H1 (cell line): ENCODE results near the gene EDC3. TPM values are rescaled to one million over a fixed set of nuclear protein-coding genes. Genes with fewer than 3 reads are reported as not detected.

Experiments
- CTCF ChIA-PET: fragments of 300-600 bp; sonication (Branson Sonifier 250); formaldehyde crosslinking; loops from one replicate; lab custom pipeline; 2021; ENCODE audit not compliant: partially characterized antibody; lab: Charles Lee
- POLR2A ChIA-PET: fragments of 300-600 bp; sonication (Branson Sonifier 250); formaldehyde crosslinking; loops from one replicate; lab custom pipeline; 2021; ENCODE audit warnings: inconsistent platforms; ENCODE audit not compliant: partially characterized antibody; lab: Charles Lee
- DNase-seq, 2 experiments: peaks; one replicate each; pipeline versions ENCODE4 v3.0.0 to v3.0.0-alpha.2; 2010 to 2022; ENCODE audit warnings: low spot score in 2 of 2, low read depth in 1 of 2, mixed read lengths in 1 of 2
- FAIRE-seq: peaks from 2 replicates; lab custom pipeline; 2011; peaks lifted over from hg19 to GRCh38; lab: Jason Lieb, UNC
- H2AFZ ChIP-seq: 2 replicates; pipeline ENCODE4 v1.8.1; 2012; ENCODE audit warnings: low read length, inconsistent platforms
- H2AK5ac ChIP-seq: 2 replicates; pipeline ENCODE4 v1.6.1; 2013; ENCODE audit warnings: low read depth, low read length
- H2BK120ac ChIP-seq: replicated peaks from 2 replicates; pipeline ENCODE3; 2013; ENCODE audit warnings: low read depth, low read length, inconsistent platforms
- H2BK12ac ChIP-seq: 2 replicates; pipeline ENCODE4 v1.6.1; 2013; ENCODE audit warnings: low read depth, low read length
- H2BK15ac ChIP-seq: 2 replicates; pipeline ENCODE4 v1.6.1; 2013; ENCODE audit warnings: low read length
- H2BK20ac ChIP-seq: 2 replicates; pipeline ENCODE4 v1.6.1; 2013; ENCODE audit warnings: low read length
- H2BK5ac ChIP-seq: 2 replicates; pipeline ENCODE4 v1.6.1; 2013; ENCODE audit warnings: low read depth, low read length
- H3K14ac ChIP-seq: 2 replicates; pipeline ENCODE4 v1.6.1; 2013; ENCODE audit warnings: inconsistent platforms; ENCODE audit not compliant: insufficient read length
- H3K18ac ChIP-seq: 2 replicates; pipeline ENCODE4 v1.6.1; 2013; ENCODE audit warnings: low read length; ENCODE audit errors: extremely low read depth
- H3K23ac ChIP-seq: 2 replicates; pipeline ENCODE4 v1.6.1; 2013; ENCODE audit warnings: inconsistent platforms; ENCODE audit not compliant: insufficient read length
- H3K23me2 ChIP-seq: 2 replicates; pipeline ENCODE4 v1.6.1; 2013; ENCODE audit warnings: low read depth, low read length
- H3K27ac ChIP-seq: 2 replicates; pipeline ENCODE4 v1.6.1; 2011; ENCODE audit warnings: low read depth, low read length, inconsistent platforms
- H3K27me3 ChIP-seq, 4 experiments: replicated peaks in 1 of 4; 1 replicate in 1 of 4; 2 replicates in 3 of 4; pipeline versions ENCODE4 v1.6.1 to v1.8.1; 2011 to 2013; ENCODE audit warnings: low read length in 3 of 4, mild to moderate bottlenecking in 3 of 4, inconsistent platforms in 2 of 4, mixed read lengths in 2 of 4, moderate library complexity in 1 of 4; ENCODE audit not compliant: control insufficient read depth in 3 of 4, insufficient read depth in 3 of 4; ENCODE audit errors: extremely low read depth in 1 of 4
- H3K36me3 ChIP-seq, 4 experiments: 2 replicates each; pipeline versions ENCODE4 v1.6.1 to v1.8.1; 2011 to 2013; ENCODE audit warnings: mild to moderate bottlenecking in 4 of 4, low read length in 3 of 4, moderate library complexity in 2 of 4, control low read depth in 1 of 4, inconsistent platforms in 1 of 4; ENCODE audit not compliant: insufficient read depth in 4 of 4, control insufficient read depth in 2 of 4
- H3K4ac ChIP-seq: replicated peaks from 2 replicates; pipeline ENCODE3; 2013; ENCODE audit warnings: low read length, low read depth, mixed read lengths, inconsistent platforms; ENCODE audit not compliant: insufficient read length
- H3K4me1 ChIP-seq, 4 experiments: replicated peaks in 1 of 4; 1 replicate in 1 of 4; 2 replicates in 3 of 4; pipeline versions ENCODE4 v1.6.1 to v1.8.1; 2011 to 2013; ENCODE audit warnings: low read length in 3 of 4, inconsistent platforms in 2 of 4, mixed read lengths in 1 of 4; ENCODE audit not compliant: insufficient read depth in 4 of 4, control insufficient read depth in 3 of 4
- H3K4me2 ChIP-seq, 2 experiments: 2 replicates each; pipeline versions ENCODE4 v1.6.1 to v1.8.1; 2011 to 2013; ENCODE audit warnings: low read depth in 2 of 2, low read length in 2 of 2, control low read depth in 1 of 2, inconsistent platforms in 1 of 2, mild to moderate bottlenecking in 1 of 2; ENCODE audit not compliant: insufficient read depth in 1 of 2
- H3K4me3 ChIP-seq, 4 experiments: fragments of 200-600, 300-600 bp in 1 of 4; sonication (generic), shearing (Covaris generic), sonication (Bioruptor Twin) in 1 of 4; 2 replicates each; pipeline versions ENCODE4 v1.5.1 to v1.8.1; 2011 to 2016; ENCODE audit warnings: low read length in 4 of 4, low read depth in 3 of 4, control low read depth in 2 of 4, inconsistent platforms in 2 of 4, mild to moderate bottlenecking in 2 of 4, mixed read lengths in 1 of 4, moderate library complexity in 1 of 4; ENCODE audit not compliant: insufficient read depth in 2 of 4; ENCODE audit errors: extremely low read depth in 1 of 4
- H3K56ac ChIP-seq: replicated peaks from 2 replicates; pipeline ENCODE3; 2013; ENCODE audit warnings: low read depth, mild to moderate bottlenecking, mixed read lengths, low read length, inconsistent platforms; ENCODE audit not compliant: insufficient read length
- H3K79me1 ChIP-seq: 2 replicates; pipeline ENCODE4 v1.6.1; 2013; ENCODE audit warnings: low read depth, low read length, control low read depth
- H3K79me2 ChIP-seq, 2 experiments: 2 replicates each; pipeline versions ENCODE4 v1.6.1 to v1.8.1; 2012 to 2013; ENCODE audit warnings: low read length in 2 of 2, mild to moderate bottlenecking in 2 of 2, inconsistent platforms in 1 of 2; ENCODE audit not compliant: insufficient read depth in 2 of 2, control insufficient read depth in 1 of 2
- H3K9ac ChIP-seq, 4 experiments: replicated peaks in 1 of 4; 1 replicate in 1 of 4; 2 replicates in 3 of 4; pipeline versions ENCODE4 v1.6.1 to v1.8.1; 2011 to 2013; ENCODE audit warnings: low read depth in 3 of 4, low read length in 3 of 4, control low read depth in 2 of 4, mild to moderate bottlenecking in 2 of 4, moderate library complexity in 2 of 4, inconsistent platforms in 1 of 4; ENCODE audit errors: extremely low read depth in 1 of 4
- H3K9me3 ChIP-seq, 2 experiments: 2 replicates each; pipeline versions ENCODE4 v1.6.1 to v1.8.1; 2012 to 2013; ENCODE audit warnings: mild to moderate bottlenecking in 2 of 2, moderate library complexity in 2 of 2, control low read depth in 1 of 2, inconsistent platforms in 1 of 2, low read depth in 1 of 2, low read length in 1 of 2, mixed read lengths in 1 of 2; ENCODE audit not compliant: insufficient read depth in 2 of 2
- H4K20me1 ChIP-seq, 2 experiments: replicated peaks in 1 of 2; 2 replicates each; pipeline versions ENCODE3 to v1.8.1; 2011 to 2013; ENCODE audit warnings: inconsistent platforms in 2 of 2, low read length in 2 of 2, mild to moderate bottlenecking in 1 of 2; ENCODE audit not compliant: insufficient read depth in 2 of 2, control insufficient read depth in 1 of 2
- H4K5ac ChIP-seq: 2 replicates; pipeline ENCODE4 v1.6.1; 2013; ENCODE audit warnings: low read length, low read depth, mixed read lengths, inconsistent platforms; ENCODE audit not compliant: insufficient read length
- H4K8ac ChIP-seq: 2 replicates; pipeline ENCODE4 v1.8.0; 2013; ENCODE audit warnings: mild to moderate bottlenecking, moderate library complexity, low read length, inconsistent platforms; ENCODE audit not compliant: insufficient read depth; ENCODE audit errors: extremely low read depth
- H4K91ac ChIP-seq: replicated peaks from 2 replicates; pipeline ENCODE3; 2013; ENCODE audit warnings: low read length, mixed read lengths, inconsistent platforms; ENCODE audit not compliant: insufficient read length
- KDM4A ChIP-seq: IDR thresholded peaks from one replicate; pipeline ENCODE4 v1.7.1; 2012; ENCODE audit warnings: low read depth, mild to moderate bottlenecking, moderate library complexity, low read length, inconsistent platforms; ENCODE audit not compliant: severe bottlenecking
- NANOG ChIP-seq: IDR thresholded peaks from 2 replicates; pipeline ENCODE4 v1.6.1; 2011; ENCODE audit warnings: low read length, low read depth, mild to moderate bottlenecking, inconsistent platforms; ENCODE audit not compliant: insufficient read depth, poor library complexity, severe bottlenecking
- RAD21 ChIP-seq, 2 experiments: IDR thresholded peaks in 1 of 2; conservative IDR thresholded peaks in 1 of 2; 2 replicates each; pipeline ENCODE4 v1.6.1; 2011; ENCODE audit warnings: low read depth in 2 of 2, low read length in 2 of 2, improper control_type of control experiment in 1 of 2, inconsistent platforms in 1 of 2, mild to moderate bottlenecking in 1 of 2, moderate library complexity in 1 of 2
- WGBS, 2 experiments: shearing (Covaris generic) in 1 of 2; methylation state at CpG; one replicate each; pipeline versions ENCODE4 v1.1.6 to v1.1.7; 2013 to 2015; ENCODE audit warnings: low lambda C conversion rate in 2 of 2, mixed read lengths in 2 of 2, inconsistent platforms in 1 of 2, low coverage in 1 of 2, missing lambda C conversion rate in 1 of 2; ENCODE audit not compliant: insufficient replicate concordance in 2 of 2, insufficient coverage in 1 of 2, insufficient read length in 1 of 2; ENCODE audit errors: extremely low coverage in 1 of 2, missing lambda C conversion rate in 1 of 2; 5-methylcytosine and 5-hydroxymethylcytosine counted together
- polyA plus RNA-seq, 7 experiments: library from polyadenylated mRNA; depleted of rRNA in 3 of 7; stranded (reverse) in 5 of 7; unstranded in 2 of 7; fragments of >200 nt in 5 of 7; fragments of 200-250 nt in 2 of 7; gene quantifications; 1 replicate in 5 of 7; 2 replicates in 1 of 7; 4 replicates in 1 of 7; pipeline versions ENCODE4 v1.2.1 to v1.2.3, GENCODE V29; 2011 to 2013; ENCODE audit warnings: missing spikeins in 2 of 7, mixed read lengths in 2 of 7
- total RNA-seq: library from RNA; stranded (reverse); fragmentation: NEBNext Ultra II Directional; extraction: Animal tissue kit (Norgen Biotek cat#: 25700); gene quantifications from 2 replicates; pipeline ENCODE4 v1.2.1, GENCODE V29; 2021
- TF ChIP-seq, protein P1 (sequence below): IDR thresholded peaks from 2 replicates; pipeline ENCODE4 v1.6.1; 2012; ENCODE audit warnings: inconsistent platforms

Gene EDC3
- total and polyA plus RNA-seq, 2 of the 8 experiments (the other 6 are each of a cell fraction or from before 2014, with no cell fraction given): 45.0 to 50.8 TPM

DNA sequence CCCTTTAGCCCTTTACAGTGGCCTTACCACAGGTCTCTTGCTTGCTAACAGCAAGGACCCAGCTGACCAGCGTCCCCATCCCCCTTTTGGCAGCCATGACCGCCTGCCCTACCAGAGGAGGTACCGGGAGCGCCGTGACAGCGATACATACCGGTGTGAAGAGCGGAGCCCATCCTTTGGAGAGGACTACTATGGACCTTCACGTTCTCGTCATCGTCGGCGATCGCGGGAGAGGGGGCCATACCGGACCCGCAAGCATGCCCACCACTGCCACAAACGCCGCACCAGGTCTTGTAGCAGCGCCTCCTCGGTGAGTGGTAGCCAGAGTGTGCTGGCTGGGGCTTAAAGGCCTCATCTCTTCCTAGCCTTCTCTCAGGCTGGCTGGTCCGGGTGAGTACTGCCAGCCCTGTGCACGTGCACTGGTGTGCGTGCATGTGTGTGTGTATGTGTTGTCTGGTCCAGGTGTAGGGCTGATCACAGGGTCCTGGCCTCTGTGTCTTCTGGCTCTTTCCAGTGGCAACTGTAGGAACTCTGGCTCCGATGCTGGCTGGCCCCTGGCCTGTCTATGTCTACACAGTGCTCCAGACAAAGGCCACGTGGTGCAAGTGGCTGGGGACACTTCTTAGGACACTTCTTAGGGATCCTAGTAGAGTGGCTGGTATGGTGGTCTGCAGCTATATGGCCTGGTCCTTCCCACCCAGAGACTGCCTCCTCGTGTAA, 75.7 kb downstream of the EDC3 start:
- Histone ChIP-seq H2BK15ac (no peak overlapping the region), H3K27me3 (no peaks in the 10 kb centered on the region), H3K14ac (no peak overlapping the region), H3K9me3 (no peaks in the 10 kb centered on the region), H2BK20ac (no peak overlapping the region), H3K79me2 (peaks cover 14 to 46% of the 10 kb centered on the region in 2 experiments), H4K20me1 (peaks cover 26 to 68% of the 10 kb centered on the region in 2 experiments), H2AFZ (no peak overlapping the region), H3K23ac (no peak overlapping the region), H3K4me1 (peaks cover 0 to 5% (median 2%) of the 10 kb centered on the region in 4 experiments; a peak in 5 of 7 replicates), H3K4me2 (no peak overlapping the region), H4K8ac (no peak overlapping the region; the same call in none of the 2 replicates), H3K36me3 (peaks cover 28 to 39% (median 35%) of the 10 kb centered on the region in 4 experiments), H3K27ac (no peak overlapping the region), H3K4ac (no peak overlapping the region), H3K56ac (no peak overlapping the region), H2BK5ac (no peak overlapping the region), H3K79me1 (peaks cover 15% of the 10 kb centered on the region), H2BK12ac (no peak overlapping the region), H3K18ac (no peak overlapping the region), H3K9ac (no peak overlapping the region), H3K23me2 (peaks cover 8% of the 10 kb centered on the region; the same call in 1 of the 2 replicates), H2BK120ac (no peak overlapping the region), H2AK5ac (no peak overlapping the region), H4K5ac (no peak overlapping the region), H4K91ac (no peak overlapping the region), H3K4me3 (no peak overlapping the region)
- CTCF ChIA-PET: interaction anchor here (0.5 to 37.5 kb wide), 9 partner anchors 10 to 1207 kb away, joined by 3 to 1439 read pairs (median 4); partner anchors contain the start of genes CSK and CYP1A2
- POLR2A ChIA-PET: interaction anchor here (0.6 to 2.7 kb wide), 3 partner anchors 9 to 152 kb away, joined by 3 to 8 read pairs (median 3); no protein-coding TSS in a partner anchor
- no peak for FAIRE-seq
- 93% methylated on average over 25 of the region's 27 CpGs; no CpG with 5 or more reads in 1 of the 2 experiments for WGBS, 2 experiments
- DNase-seq: no peak
- TF ChIP-seq NANOG: no peak
- no peak for TF ChIP-seq KDM4A
- TF ChIP-seq, protein P1, sequence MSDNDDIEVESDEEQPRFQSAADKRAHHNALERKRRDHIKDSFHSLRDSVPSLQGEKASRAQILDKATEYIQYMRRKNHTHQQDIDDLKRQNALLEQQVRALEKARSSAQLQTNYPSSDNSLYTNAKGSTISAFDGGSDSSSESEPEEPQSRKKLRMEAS: no peak
- TF ChIP-seq RAD21 (IDR thresholded peaks at IDR 0.05 in 1 of 2, conservative IDR thresholded peaks at IDR 0.05 in 1 of 2; ENCODE audit: low read depth in 2 of 2, low read length in 2 of 2): no peak
